HCT116 (cell line): ENCODE measurements around the gene CCL15. TPM values are rescaled to one million over a fixed set of nuclear protein-coding genes. Genes with fewer than 3 reads are reported as not detected.

Experiments
- ATAC-seq: fragments of 200-7000 bp; cut with Tn5 transposase; 2 replicates; pipeline ENCODE4 v1.9.1; 2020; ENCODE audit warnings: mild to moderate bottlenecking, moderate library complexity
- BruUV-seq: library from RNA; stranded (reverse); fragments of 400-500 nt; replicated peaks from 2 replicates; lab custom pipeline; 2021; lab: Mats Ljungman, UMichigan
- CTCF ChIA-PET: fragments of 300-600 bp; sonication (Branson Sonifier 250); formaldehyde crosslinking; loops from one replicate; lab custom pipeline; 2021; ENCODE audit warnings: antibody characterized with exemption; lab: Charles Lee
- POLR2A ChIA-PET: fragments of 300-600, 350-600 bp; sonication (Branson Sonifier 250); formaldehyde crosslinking; loops from one replicate; lab custom pipeline; 2021; ENCODE audit warnings: antibody characterized with exemption; lab: Charles Lee
- RAD21 ChIA-PET, 2 experiments: fragments of 300-600 bp; sonication (Branson Sonifier 250); formaldehyde crosslinking; loops; one replicate each; lab custom pipeline; 2023; ENCODE audit warnings: low total read pairs in 2 of 2; ENCODE audit not compliant: uncharacterized antibody in 2 of 2, unreplicated experiment in 2 of 2, low non-redundant PET in 1 of 2; lab: Charles Lee
- DNase-seq: peaks from one replicate; pipeline ENCODE4 v3.0.0-alpha.2; 2010; ENCODE audit warnings: low read depth, low spot score
- H2AFZ ChIP-seq: fragments of 200-600 bp; shearing (Covaris generic), sonication (generic); 2 replicates; pipeline ENCODE4 v1.6.1; 2017; ENCODE audit warnings: low read depth, mixed run types, mixed read lengths, antibody characterized with exemption, low read length; ENCODE audit not compliant: poor library complexity, severe bottlenecking
- H3K27ac ChIP-seq: 2 replicates; pipeline ENCODE4 v1.5.1; 2012; ENCODE audit warnings: low read depth, low read length
- H3K27me3 ChIP-seq: fragments of 200-600 bp; sonication (generic); 2 replicates; pipeline ENCODE4 v1.6.1; 2016; ENCODE audit warnings: mixed run types, low read length, mixed read lengths; ENCODE audit not compliant: insufficient read depth
- H3K36me3 ChIP-seq, 2 experiments: fragments of 200-500 bp in 1 of 2; fragments of 200-600 bp in 1 of 2; sonication (Bioruptor generic) in 1 of 2; sonication (generic) in 1 of 2; 2 replicates each; pipeline versions ENCODE4 v1.5.1 to v1.6.1; 2014 to 2016; ENCODE audit warnings: low read length in 2 of 2, inconsistent platforms in 1 of 2, mixed read lengths in 1 of 2, mixed run types in 1 of 2; ENCODE audit not compliant: insufficient read depth in 2 of 2, control insufficient read depth in 1 of 2
- H3K4me1 ChIP-seq, 2 experiments: fragments of 200-600 bp in 1 of 2; sonication (generic) in 1 of 2; 2 replicates each; pipeline versions ENCODE4 v1.5.1 to v1.6.1; 2012 to 2017; ENCODE audit warnings: low read length in 2 of 2, inconsistent platforms in 1 of 2, mild to moderate bottlenecking in 1 of 2, mixed read lengths in 1 of 2, mixed run types in 1 of 2, moderate library complexity in 1 of 2; ENCODE audit not compliant: insufficient read depth in 2 of 2, control insufficient read depth in 1 of 2
- H3K4me2 ChIP-seq: fragments of 200-600 bp; sonication (generic); 2 replicates; pipeline ENCODE4 v1.6.1; 2017; ENCODE audit warnings: mixed run types, low read length, mixed read lengths
- H3K4me3 ChIP-seq, 2 experiments: fragments of 200-600 bp in 1 of 2; sonication (generic) in 1 of 2; replicated peaks in 1 of 2; 2 replicates each; pipeline ENCODE4 v1.5.1; 2011 to 2016; ENCODE audit warnings: low read length in 2 of 2, control low read depth in 1 of 2, low read depth in 1 of 2, mild to moderate bottlenecking in 1 of 2, mixed read lengths in 1 of 2, mixed run types in 1 of 2
- H3K79me2 ChIP-seq: fragments of 200-600 bp; sonication (generic); 2 replicates; pipeline ENCODE4 v1.6.1; 2017; ENCODE audit warnings: mild to moderate bottlenecking, mixed run types, low read length, moderate library complexity, mixed read lengths; ENCODE audit not compliant: insufficient read depth
- H3K9ac ChIP-seq: fragments of 200-600 bp; sonication (generic); 2 replicates; pipeline ENCODE4 v1.6.1; 2016; ENCODE audit warnings: low read length, mixed read lengths
- H3K9me2 ChIP-seq: fragments of 200-600 bp; sonication (generic), shearing (Covaris generic); 2 replicates; pipeline ENCODE4 v1.6.1; 2017; ENCODE audit warnings: mixed run types, mild to moderate bottlenecking, moderate library complexity; ENCODE audit not compliant: insufficient read depth
- H3K9me3 ChIP-seq, 2 experiments: fragments of 200-500 bp in 1 of 2; fragments of 200-600 bp in 1 of 2; sonication (Bioruptor generic) in 1 of 2; sonication (generic) in 1 of 2; 2 replicates each; pipeline ENCODE4 v1.6.1; 2014 to 2017; ENCODE audit warnings: low read length in 2 of 2, mixed read lengths in 2 of 2, inconsistent platforms in 1 of 2, low read depth in 1 of 2, mild to moderate bottlenecking in 1 of 2, mixed run types in 1 of 2, moderate library complexity in 1 of 2; ENCODE audit not compliant: control insufficient read depth in 1 of 2, insufficient read depth in 1 of 2
- H4K20me1 ChIP-seq: fragments of 200-600 bp; sonication (generic), shearing (Covaris generic); 2 replicates; pipeline ENCODE4 v1.6.1; 2017; ENCODE audit warnings: mixed run types, mild to moderate bottlenecking, moderate library complexity; ENCODE audit not compliant: insufficient read depth
- CBX3 ChIP-seq: IDR thresholded peaks from 2 replicates; pipeline ENCODE4 v1.6.1; 2012; ENCODE audit warnings: low read depth
- EGR1 ChIP-seq: IDR thresholded peaks from 2 replicates; pipeline ENCODE4 v1.6.1; 2012; ENCODE audit warnings: low read depth
- EZH2 ChIP-seq: fragments of 200-600 bp; sonication (generic); IDR thresholded peaks from 2 replicates; pipeline ENCODE4 v1.6.1; 2017; ENCODE audit warnings: antibody characterized with exemption, mixed run types
- EZH2phosphoT487 ChIP-seq: fragments of 200-600 bp; IDR thresholded peaks from 2 replicates; pipeline ENCODE4 v1.6.1; 2018; ENCODE audit warnings: antibody characterized with exemption, borderline replicate concordance
- FOSL1 ChIP-seq: IDR thresholded peaks from 2 replicates; pipeline ENCODE4 v1.6.1; 2012; ENCODE audit warnings: low read depth
- POLR2A ChIP-seq: IDR thresholded peaks from 2 replicates; pipeline ENCODE4 v1.7.0; 2011; ENCODE audit warnings: borderline replicate concordance; ENCODE audit not compliant: insufficient read depth, insufficient read length; ENCODE audit errors: extremely low read depth
- POLR2AphosphoS5 ChIP-seq: IDR thresholded peaks from 2 replicates; pipeline ENCODE4 v1.6.1; 2011; ENCODE audit warnings: mild to moderate bottlenecking, low read depth, low read length, moderate library complexity
- SRF ChIP-seq: IDR thresholded peaks from 2 replicates; pipeline ENCODE4 v1.6.1; 2012; ENCODE audit warnings: low read depth
- TCF7L2 ChIP-seq: IDR thresholded peaks from 2 replicates; pipeline ENCODE4 v1.7.0; 2011; ENCODE audit warnings: borderline replicate concordance, inconsistent platforms; ENCODE audit not compliant: insufficient read depth, insufficient read length; ENCODE audit errors: extremely low read depth
- YY1 ChIP-seq: IDR thresholded peaks from 2 replicates; pipeline ENCODE4 v1.6.1; 2011; ENCODE audit warnings: low read length, low read depth, moderate library complexity, mild to moderate bottlenecking; ENCODE audit not compliant: insufficient replicate concordance; ENCODE audit errors: extremely low read depth
- ZFX ChIP-seq: fragments of 450-650 bp; IDR thresholded peaks from 2 replicates; pipeline ENCODE4 v1.6.1; 2017
- ZNF274 ChIP-seq: fragments of 200-500 bp; sonication (Bioruptor generic); IDR thresholded peaks from 2 replicates; pipeline ENCODE4 v1.6.1; 2014; ENCODE audit warnings: mild to moderate bottlenecking, low read depth, low read length, inconsistent platforms
- intact Hi-C: fragments of 100-400 bp; cut with micrococcal nuclease; formaldehyde crosslinking; loops from 2 replicates; pipeline ENCODE4 v1.10.0; 2022
- total RNA-seq: library from RNA; stranded (reverse); gene quantifications from one replicate; pipeline ENCODE4 v1.2.1, GENCODE V29; 2021; ENCODE audit not compliant: unreplicated experiment
- TF ChIP-seq, protein P1 (sequence below): IDR thresholded peaks from 2 replicates; pipeline ENCODE4 v1.6.1; 2012; ENCODE audit warnings: low read depth
- TF ChIP-seq, protein P2 (sequence below): IDR thresholded peaks from 2 replicates; pipeline ENCODE4 v1.6.1; 2012
- TF ChIP-seq, protein P3 (sequence below): IDR thresholded peaks from 2 replicates; pipeline ENCODE4 v1.6.1; 2011; ENCODE audit warnings: mild to moderate bottlenecking, low read length, moderate library complexity; ENCODE audit not compliant: insufficient replicate concordance; ENCODE audit errors: extremely low read depth

The CCL15 gene
- total RNA-seq, 1 experiment from 2014 or later = not detected

DNA sequence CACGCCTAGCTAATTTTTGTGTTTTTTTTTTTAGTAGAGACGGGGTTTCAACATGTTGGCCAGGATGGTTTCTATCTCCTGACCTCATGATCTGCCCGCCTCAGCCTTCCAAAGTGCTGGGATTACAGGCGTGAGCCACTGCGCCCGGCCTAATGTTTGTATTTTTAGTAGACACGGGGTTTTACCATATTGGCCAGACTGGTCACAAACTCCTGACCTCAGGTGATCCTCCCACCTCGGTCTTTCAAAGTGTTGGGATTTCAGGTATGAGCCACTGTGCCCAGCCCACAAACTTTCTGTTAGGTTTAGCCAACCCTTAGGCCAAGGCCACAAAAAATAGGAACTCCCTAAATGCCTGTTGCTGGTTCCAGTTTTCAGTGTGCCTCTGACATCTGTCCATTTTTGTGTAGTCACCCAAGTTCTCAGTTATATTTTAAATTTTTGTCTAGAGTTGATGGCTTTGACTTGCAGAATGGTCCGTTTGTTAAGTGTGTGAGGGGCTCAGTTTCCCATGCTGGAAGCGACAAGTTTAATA lies 32.8 kb downstream of the CCL15 start:
- no peaks in the 10 kb centered on the region for H3K9me2 ChIP-seq
- no peak overlapping the region for H3K9ac ChIP-seq
- H4K20me1 ChIP-seq = no peaks in the 10 kb centered on the region
- ATAC-seq = no peak
- no TSS peak for BruUV-seq
- H3K79me2 ChIP-seq = no peaks in the 10 kb centered on the region
- RAD21 ChIA-PET = interaction anchor here (1.7 to 1.8 kb wide), 2 partner anchors 104 to 180 kb away, joined by 3 to 22 read pairs; no protein-coding TSS in a partner anchor
- no peaks in the 10 kb centered on the region for H3K4me1 ChIP-seq
- no peak overlapping the region for H2AFZ ChIP-seq
- no peak overlapping the region for H3K4me2 ChIP-seq
- no peak overlapping the region for H3K4me3 ChIP-seq
- CTCF ChIA-PET = interaction anchor here (0.7 to 5.3 kb wide), 11 partner anchors 9 to 530 kb away, joined by 3 to 137 read pairs (median 7); partner anchors contain the start of gene CCL16
- TF ChIP-seq SRF (no peak), POLR2A (no peak), FOSL1 (no peak), ZFX (no peak), EZH2phosphoT487 (no peak), EGR1 (no peak), EZH2 (no peak), POLR2AphosphoS5 (no peak), ZNF274 (no peak), CBX3 (no peak), YY1 (no peak), TCF7L2 (no peak)
- TF ChIP-seq, protein P1, sequence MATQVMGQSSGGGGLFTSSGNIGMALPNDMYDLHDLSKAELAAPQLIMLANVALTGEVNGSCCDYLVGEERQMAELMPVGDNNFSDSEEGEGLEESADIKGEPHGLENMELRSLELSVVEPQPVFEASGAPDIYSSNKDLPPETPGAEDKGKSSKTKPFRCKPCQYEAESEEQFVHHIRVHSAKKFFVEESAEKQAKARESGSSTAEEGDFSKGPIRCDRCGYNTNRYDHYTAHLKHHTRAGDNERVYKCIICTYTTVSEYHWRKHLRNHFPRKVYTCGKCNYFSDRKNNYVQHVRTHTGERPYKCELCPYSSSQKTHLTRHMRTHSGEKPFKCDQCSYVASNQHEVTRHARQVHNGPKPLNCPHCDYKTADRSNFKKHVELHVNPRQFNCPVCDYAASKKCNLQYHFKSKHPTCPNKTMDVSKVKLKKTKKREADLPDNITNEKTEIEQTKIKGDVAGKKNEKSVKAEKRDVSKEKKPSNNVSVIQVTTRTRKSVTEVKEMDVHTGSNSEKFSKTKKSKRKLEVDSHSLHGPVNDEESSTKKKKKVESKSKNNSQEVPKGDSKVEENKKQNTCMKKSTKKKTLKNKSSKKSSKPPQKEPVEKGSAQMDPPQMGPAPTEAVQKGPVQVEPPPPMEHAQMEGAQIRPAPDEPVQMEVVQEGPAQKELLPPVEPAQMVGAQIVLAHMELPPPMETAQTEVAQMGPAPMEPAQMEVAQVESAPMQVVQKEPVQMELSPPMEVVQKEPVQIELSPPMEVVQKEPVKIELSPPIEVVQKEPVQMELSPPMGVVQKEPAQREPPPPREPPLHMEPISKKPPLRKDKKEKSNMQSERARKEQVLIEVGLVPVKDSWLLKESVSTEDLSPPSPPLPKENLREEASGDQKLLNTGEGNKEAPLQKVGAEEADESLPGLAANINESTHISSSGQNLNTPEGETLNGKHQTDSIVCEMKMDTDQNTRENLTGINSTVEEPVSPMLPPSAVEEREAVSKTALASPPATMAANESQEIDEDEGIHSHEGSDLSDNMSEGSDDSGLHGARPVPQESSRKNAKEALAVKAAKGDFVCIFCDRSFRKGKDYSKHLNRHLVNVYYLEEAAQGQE = no peak
- TF ChIP-seq, protein P2, sequence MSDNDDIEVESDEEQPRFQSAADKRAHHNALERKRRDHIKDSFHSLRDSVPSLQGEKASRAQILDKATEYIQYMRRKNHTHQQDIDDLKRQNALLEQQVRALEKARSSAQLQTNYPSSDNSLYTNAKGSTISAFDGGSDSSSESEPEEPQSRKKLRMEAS = no peak
- TF ChIP-seq, protein P3, sequence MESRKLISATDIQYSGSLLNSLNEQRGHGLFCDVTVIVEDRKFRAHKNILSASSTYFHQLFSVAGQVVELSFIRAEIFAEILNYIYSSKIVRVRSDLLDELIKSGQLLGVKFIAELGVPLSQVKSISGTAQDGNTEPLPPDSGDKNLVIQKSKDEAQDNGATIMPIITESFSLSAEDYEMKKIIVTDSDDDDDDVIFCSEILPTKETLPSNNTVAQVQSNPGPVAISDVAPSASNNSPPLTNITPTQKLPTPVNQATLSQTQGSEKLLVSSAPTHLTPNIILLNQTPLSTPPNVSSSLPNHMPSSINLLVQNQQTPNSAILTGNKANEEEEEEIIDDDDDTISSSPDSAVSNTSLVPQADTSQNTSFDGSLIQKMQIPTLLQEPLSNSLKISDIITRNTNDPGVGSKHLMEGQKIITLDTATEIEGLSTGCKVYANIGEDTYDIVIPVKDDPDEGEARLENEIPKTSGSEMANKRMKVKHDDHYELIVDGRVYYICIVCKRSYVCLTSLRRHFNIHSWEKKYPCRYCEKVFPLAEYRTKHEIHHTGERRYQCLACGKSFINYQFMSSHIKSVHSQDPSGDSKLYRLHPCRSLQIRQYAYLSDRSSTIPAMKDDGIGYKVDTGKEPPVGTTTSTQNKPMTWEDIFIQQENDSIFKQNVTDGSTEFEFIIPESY = no peak
- no peaks in the 10 kb centered on the region for H3K27me3 ChIP-seq
- DNase-seq = no peak
- H3K9me3 ChIP-seq = no peaks in the 10 kb centered on the region
- intact Hi-C loops = loop anchor here (1.0 to 5.0 kb wide), 3 partner anchors 169 to 514 kb away; no protein-coding TSS in a partner anchor
- POLR2A ChIA-PET = interaction anchor here (1.3 kb wide), 1 partner anchor 160 kb away, joined by 3 read pairs; the partner anchor contains the start of gene TAF15
- H3K36me3 ChIP-seq = no peaks in the 10 kb centered on the region
- H3K27ac ChIP-seq = no peak overlapping the region
